ENCODE measurements around the gene KDELR3. TPM values are rescaled to one million over a fixed set of nuclear protein-coding genes. Genes with fewer than 3 reads are reported as not detected.

The KDELR3 gene
- total RNA-seq, 2 donors from 2014 or later: 0.26 to 0.92 TPM

- Mint-ChIP-seq H3K27me3 (no peaks in the 10 kb centered on the region), H3K4me3 (no peak overlapping the region), H3K27ac (no peak overlapping the region), H3K36me3 (no peaks in the 10 kb centered on the region), H3K9me3 (no peaks in the 10 kb centered on the region), H3K4me1 (ENCODE audit: low read depth in 2 of 2) (no peaks in the 10 kb centered on the region)
- DNase-seq (ENCODE audit: low spot score): no peak
- ATAC-seq: no peak
These were observed 36.5 kb upstream of the KDELR3 start for GRCh38 chr22:38431266-38432010.

GRCh38 chr22:38432264-38432663, 35.6 kb upstream of the KDELR3 start:
- no peaks in the 10 kb centered on the region for H3K27me3 Mint-ChIP-seq
- H3K4me1 Mint-ChIP-seq (ENCODE audit: low read depth in 2 of 2): no peaks in the 10 kb centered on the region
- no peaks in the 10 kb centered on the region for H3K36me3 Mint-ChIP-seq
- DNase-seq (ENCODE audit: low spot score): no peak
- H3K4me3 Mint-ChIP-seq: no peak overlapping the region
- H3K27ac Mint-ChIP-seq: no peak overlapping the region
- ATAC-seq: no peak
- H3K9me3 Mint-ChIP-seq: no peaks in the 10 kb centered on the region

- ATAC-seq: no peak
- no peaks in the 10 kb centered on the region for H3K4me1 Mint-ChIP-seq (ENCODE audit: low read depth in 2 of 2)
- DNase-seq (ENCODE audit: low spot score): no peak
- H3K27me3 Mint-ChIP-seq: no peaks in the 10 kb centered on the region
- H3K27ac Mint-ChIP-seq: no peak overlapping the region
- H3K36me3 Mint-ChIP-seq: no peaks in the 10 kb centered on the region
- H3K9me3 Mint-ChIP-seq: no peaks in the 10 kb centered on the region
- no peak overlapping the region for H3K4me3 Mint-ChIP-seq
These were observed 34.0 kb upstream of the KDELR3 start for GRCh38 chr22:38433871-38434270.

GRCh38 chr22:38435010-38435409, 32.9 kb upstream of the KDELR3 start:
- no peaks in the 10 kb centered on the region for H3K36me3 Mint-ChIP-seq
- no peaks in the 10 kb centered on the region for H3K27me3 Mint-ChIP-seq
- DNase-seq (ENCODE audit: low spot score) (no peak), ATAC-seq (no peak)
- no peaks in the 10 kb centered on the region for H3K9me3 Mint-ChIP-seq
- H3K4me1 Mint-ChIP-seq (ENCODE audit: low read depth in 2 of 2): no peaks in the 10 kb centered on the region
- H3K4me3 Mint-ChIP-seq: no peak overlapping the region
- H3K27ac Mint-ChIP-seq: no peak overlapping the region

GRCh38 chr22:38435965-38436364, 31.9 kb upstream of the KDELR3 start:
- H3K36me3 Mint-ChIP-seq: no peaks in the 10 kb centered on the region
- no peak overlapping the region for H3K4me3 Mint-ChIP-seq
- no peak for ATAC-seq
- H3K4me1 Mint-ChIP-seq (ENCODE audit: low read depth in 2 of 2): peaks cover 0 to 5% of the 10 kb centered on the region in 2 donors
- no peaks in the 10 kb centered on the region for H3K9me3 Mint-ChIP-seq
- H3K27me3 Mint-ChIP-seq: peaks cover 0 to 5% of the 10 kb centered on the region in 2 donors
- DNase-seq (ENCODE audit: low spot score): no peak
- no peak overlapping the region for H3K27ac Mint-ChIP-seq

GRCh38 chr22:38436629-38437395, 31.1 kb upstream of the KDELR3 start:
- ATAC-seq (no peak), DNase-seq (ENCODE audit: low spot score) (no peak)
- H3K27me3 Mint-ChIP-seq: peaks cover 4 to 8% of the 10 kb centered on the region in 2 donors
- H3K27ac Mint-ChIP-seq: no peak overlapping the region
- peaks cover 0 to 5% of the 10 kb centered on the region in 2 donors for H3K4me1 Mint-ChIP-seq (ENCODE audit: low read depth in 2 of 2)
- H3K4me3 Mint-ChIP-seq: no peak overlapping the region
- H3K36me3 Mint-ChIP-seq: no peaks in the 10 kb centered on the region
- no peaks in the 10 kb centered on the region for H3K9me3 Mint-ChIP-seq

- peaks cover 4 to 8% of the 10 kb centered on the region in 2 donors for H3K27me3 Mint-ChIP-seq
- peaks cover 0 to 5% of the 10 kb centered on the region in 2 donors for H3K4me1 Mint-ChIP-seq (ENCODE audit: low read depth in 2 of 2)
- H3K27ac Mint-ChIP-seq: no peak overlapping the region
- ATAC-seq (no peak), DNase-seq (ENCODE audit: low spot score) (no peak)
- no peak overlapping the region for H3K4me3 Mint-ChIP-seq
- H3K36me3 Mint-ChIP-seq: no peaks in the 10 kb centered on the region
- H3K9me3 Mint-ChIP-seq: no peaks in the 10 kb centered on the region
These were observed 30.5 kb upstream of the KDELR3 start for GRCh38 chr22:38437416-38437815.

- Mint-ChIP-seq H3K27me3 (peaks cover 16 to 21% of the 10 kb centered on the region in 2 donors), H3K4me3 (no peak overlapping the region), H3K27ac (no peak overlapping the region), H3K9me3 (no peaks in the 10 kb centered on the region), H3K36me3 (no peaks in the 10 kb centered on the region), H3K4me1 (ENCODE audit: low read depth in 2 of 2) (peaks cover 0 to 8% of the 10 kb centered on the region in 2 donors)
- ATAC-seq: peak in 1 of 2 donors; percentile 52
- DNase-seq (ENCODE audit: low spot score): no peak
These were observed 27.0 kb upstream of the KDELR3 start for GRCh38 chr22:38440747-38441350.

GRCh38 chr22:38441620-38442287, 26.1 kb upstream of the KDELR3 start:
- no peaks in the 10 kb centered on the region for H3K36me3 Mint-ChIP-seq

GRCh38 chr22:38442967-38443627, 24.8 kb upstream of the KDELR3 start:
- Mint-ChIP-seq H3K4me1 (ENCODE audit: low read depth in 2 of 2) (peaks cover 0 to 8% of the 10 kb centered on the region in 2 donors), H3K27me3 (peaks cover 16 to 21% of the 10 kb centered on the region in 2 donors), H3K9me3 (no peaks in the 10 kb centered on the region), H3K36me3 (no peaks in the 10 kb centered on the region), H3K4me3 (no peak overlapping the region), H3K27ac (no peak overlapping the region)
- no peak for DNase-seq (ENCODE audit: low spot score)
- peak in 1 of 2 donors; percentile 3 for ATAC-seq

More at GRCh38 chr22:38441620-38442287, 26.1 kb upstream of the KDELR3 start:
- peaks cover 0 to 8% of the 10 kb centered on the region in 2 donors for H3K4me1 Mint-ChIP-seq (ENCODE audit: low read depth in 2 of 2)
- H3K27ac Mint-ChIP-seq: no peak overlapping the region
- no peaks in the 10 kb centered on the region for H3K9me3 Mint-ChIP-seq
- no peak for DNase-seq (ENCODE audit: low spot score)
- peaks cover 16 to 21% of the 10 kb centered on the region in 2 donors for H3K27me3 Mint-ChIP-seq
- H3K4me3 Mint-ChIP-seq: no peak overlapping the region
- ATAC-seq: no peak

- Mint-ChIP-seq H3K4me3 (no peak overlapping the region), H3K27ac (no peak overlapping the region), H3K27me3 (peaks cover 16 to 21% of the 10 kb centered on the region in 2 donors), H3K9me3 (no peaks in the 10 kb centered on the region), H3K36me3 (no peaks in the 10 kb centered on the region), H3K4me1 (ENCODE audit: low read depth in 2 of 2) (peaks cover 0 to 8% of the 10 kb centered on the region in 2 donors)
- DNase-seq (ENCODE audit: low spot score): no peak
- no peak for ATAC-seq
These were observed 24.0 kb upstream of the KDELR3 start for GRCh38 chr22:38443628-38444521.

- Mint-ChIP-seq H3K9me3 (no peaks in the 10 kb centered on the region), H3K4me1 (ENCODE audit: low read depth in 2 of 2) (peaks cover 0 to 8% of the 10 kb centered on the region in 2 donors), H3K27me3 (peaks cover 16 to 21% of the 10 kb centered on the region in 2 donors), H3K27ac (no peak overlapping the region), H3K36me3 (no peaks in the 10 kb centered on the region), H3K4me3 (no peak overlapping the region)
- ATAC-seq (no peak), DNase-seq (ENCODE audit: low spot score) (no peak)
These were observed 23.1 kb upstream of the KDELR3 start for GRCh38 chr22:38444783-38445182.
